H1 (cell line): ENCODE data around the gene ITGA11. TPM values are rescaled to one million over a fixed set of nuclear protein-coding genes. Genes with fewer than 3 reads are reported as not detected.

Experiments
- CTCF ChIA-PET: fragments of 300-600 bp; sonication (Branson Sonifier 250); formaldehyde crosslinking; loops from one replicate; lab custom pipeline; 2021; ENCODE audit not compliant: partially characterized antibody; lab: Charles Lee
- POLR2A ChIA-PET: fragments of 300-600 bp; sonication (Branson Sonifier 250); formaldehyde crosslinking; loops from one replicate; lab custom pipeline; 2021; ENCODE audit warnings: inconsistent platforms; ENCODE audit not compliant: partially characterized antibody; lab: Charles Lee
- DNase-seq, 2 experiments: peaks; one replicate each; pipeline versions ENCODE4 v3.0.0 to v3.0.0-alpha.2; 2010 to 2022; ENCODE audit warnings: low spot score in 2 of 2, low read depth in 1 of 2, mixed read lengths in 1 of 2
- FAIRE-seq: peaks from 2 replicates; lab custom pipeline; 2011; peaks lifted over from hg19 to GRCh38; lab: Jason Lieb, UNC
- H2AFZ ChIP-seq: 2 replicates; pipeline ENCODE4 v1.8.1; 2012; ENCODE audit warnings: low read length, inconsistent platforms
- H2AK5ac ChIP-seq: 2 replicates; pipeline ENCODE4 v1.6.1; 2013; ENCODE audit warnings: low read depth, low read length
- H2BK120ac ChIP-seq: replicated peaks from 2 replicates; pipeline ENCODE3; 2013; ENCODE audit warnings: low read depth, low read length, inconsistent platforms
- H2BK12ac ChIP-seq: 2 replicates; pipeline ENCODE4 v1.6.1; 2013; ENCODE audit warnings: low read depth, low read length
- H2BK15ac ChIP-seq: 2 replicates; pipeline ENCODE4 v1.6.1; 2013; ENCODE audit warnings: low read length
- H2BK20ac ChIP-seq: 2 replicates; pipeline ENCODE4 v1.6.1; 2013; ENCODE audit warnings: low read length
- H2BK5ac ChIP-seq: 2 replicates; pipeline ENCODE4 v1.6.1; 2013; ENCODE audit warnings: low read depth, low read length
- H3K14ac ChIP-seq: 2 replicates; pipeline ENCODE4 v1.6.1; 2013; ENCODE audit warnings: inconsistent platforms; ENCODE audit not compliant: insufficient read length
- H3K18ac ChIP-seq: 2 replicates; pipeline ENCODE4 v1.6.1; 2013; ENCODE audit warnings: low read length; ENCODE audit errors: extremely low read depth
- H3K23ac ChIP-seq: 2 replicates; pipeline ENCODE4 v1.6.1; 2013; ENCODE audit warnings: inconsistent platforms; ENCODE audit not compliant: insufficient read length
- H3K23me2 ChIP-seq: 2 replicates; pipeline ENCODE4 v1.6.1; 2013; ENCODE audit warnings: low read depth, low read length
- H3K27ac ChIP-seq: 2 replicates; pipeline ENCODE4 v1.6.1; 2011; ENCODE audit warnings: low read depth, low read length, inconsistent platforms
- H3K27me3 ChIP-seq, 4 experiments: replicated peaks in 1 of 4; 1 replicate in 1 of 4; 2 replicates in 3 of 4; pipeline versions ENCODE4 v1.6.1 to v1.8.1; 2011 to 2013; ENCODE audit warnings: low read length in 3 of 4, mild to moderate bottlenecking in 3 of 4, inconsistent platforms in 2 of 4, mixed read lengths in 2 of 4, moderate library complexity in 1 of 4; ENCODE audit not compliant: control insufficient read depth in 3 of 4, insufficient read depth in 3 of 4; ENCODE audit errors: extremely low read depth in 1 of 4
- H3K36me3 ChIP-seq, 4 experiments: 2 replicates each; pipeline versions ENCODE4 v1.6.1 to v1.8.1; 2011 to 2013; ENCODE audit warnings: mild to moderate bottlenecking in 4 of 4, low read length in 3 of 4, moderate library complexity in 2 of 4, control low read depth in 1 of 4, inconsistent platforms in 1 of 4; ENCODE audit not compliant: insufficient read depth in 4 of 4, control insufficient read depth in 2 of 4
- H3K4ac ChIP-seq: replicated peaks from 2 replicates; pipeline ENCODE3; 2013; ENCODE audit warnings: low read length, low read depth, mixed read lengths, inconsistent platforms; ENCODE audit not compliant: insufficient read length
- H3K4me1 ChIP-seq, 4 experiments: replicated peaks in 1 of 4; 1 replicate in 1 of 4; 2 replicates in 3 of 4; pipeline versions ENCODE4 v1.6.1 to v1.8.1; 2011 to 2013; ENCODE audit warnings: low read length in 3 of 4, inconsistent platforms in 2 of 4, mixed read lengths in 1 of 4; ENCODE audit not compliant: insufficient read depth in 4 of 4, control insufficient read depth in 3 of 4
- H3K4me2 ChIP-seq, 2 experiments: 2 replicates each; pipeline versions ENCODE4 v1.6.1 to v1.8.1; 2011 to 2013; ENCODE audit warnings: low read depth in 2 of 2, low read length in 2 of 2, control low read depth in 1 of 2, inconsistent platforms in 1 of 2, mild to moderate bottlenecking in 1 of 2; ENCODE audit not compliant: insufficient read depth in 1 of 2
- H3K4me3 ChIP-seq, 4 experiments: fragments of 200-600, 300-600 bp in 1 of 4; sonication (generic), shearing (Covaris generic), sonication (Bioruptor Twin) in 1 of 4; 2 replicates each; pipeline versions ENCODE4 v1.5.1 to v1.8.1; 2011 to 2016; ENCODE audit warnings: low read length in 4 of 4, low read depth in 3 of 4, control low read depth in 2 of 4, inconsistent platforms in 2 of 4, mild to moderate bottlenecking in 2 of 4, mixed read lengths in 1 of 4, moderate library complexity in 1 of 4; ENCODE audit not compliant: insufficient read depth in 2 of 4; ENCODE audit errors: extremely low read depth in 1 of 4
- H3K56ac ChIP-seq: replicated peaks from 2 replicates; pipeline ENCODE3; 2013; ENCODE audit warnings: low read depth, mild to moderate bottlenecking, mixed read lengths, low read length, inconsistent platforms; ENCODE audit not compliant: insufficient read length
- H3K79me1 ChIP-seq: 2 replicates; pipeline ENCODE4 v1.6.1; 2013; ENCODE audit warnings: low read depth, low read length, control low read depth
- H3K79me2 ChIP-seq, 2 experiments: 2 replicates each; pipeline versions ENCODE4 v1.6.1 to v1.8.1; 2012 to 2013; ENCODE audit warnings: low read length in 2 of 2, mild to moderate bottlenecking in 2 of 2, inconsistent platforms in 1 of 2; ENCODE audit not compliant: insufficient read depth in 2 of 2, control insufficient read depth in 1 of 2
- H3K9ac ChIP-seq, 4 experiments: replicated peaks in 1 of 4; 1 replicate in 1 of 4; 2 replicates in 3 of 4; pipeline versions ENCODE4 v1.6.1 to v1.8.1; 2011 to 2013; ENCODE audit warnings: low read depth in 3 of 4, low read length in 3 of 4, control low read depth in 2 of 4, mild to moderate bottlenecking in 2 of 4, moderate library complexity in 2 of 4, inconsistent platforms in 1 of 4; ENCODE audit errors: extremely low read depth in 1 of 4
- H3K9me3 ChIP-seq, 2 experiments: 2 replicates each; pipeline versions ENCODE4 v1.6.1 to v1.8.1; 2012 to 2013; ENCODE audit warnings: mild to moderate bottlenecking in 2 of 2, moderate library complexity in 2 of 2, control low read depth in 1 of 2, inconsistent platforms in 1 of 2, low read depth in 1 of 2, low read length in 1 of 2, mixed read lengths in 1 of 2; ENCODE audit not compliant: insufficient read depth in 2 of 2
- H4K20me1 ChIP-seq, 2 experiments: replicated peaks in 1 of 2; 2 replicates each; pipeline versions ENCODE3 to v1.8.1; 2011 to 2013; ENCODE audit warnings: inconsistent platforms in 2 of 2, low read length in 2 of 2, mild to moderate bottlenecking in 1 of 2; ENCODE audit not compliant: insufficient read depth in 2 of 2, control insufficient read depth in 1 of 2
- H4K5ac ChIP-seq: 2 replicates; pipeline ENCODE4 v1.6.1; 2013; ENCODE audit warnings: low read length, low read depth, mixed read lengths, inconsistent platforms; ENCODE audit not compliant: insufficient read length
- H4K8ac ChIP-seq: 2 replicates; pipeline ENCODE4 v1.8.0; 2013; ENCODE audit warnings: mild to moderate bottlenecking, moderate library complexity, low read length, inconsistent platforms; ENCODE audit not compliant: insufficient read depth; ENCODE audit errors: extremely low read depth
- H4K91ac ChIP-seq: replicated peaks from 2 replicates; pipeline ENCODE3; 2013; ENCODE audit warnings: low read length, mixed read lengths, inconsistent platforms; ENCODE audit not compliant: insufficient read length
- CREB1 ChIP-seq: IDR thresholded peaks from 2 replicates; pipeline ENCODE4 v1.6.1; 2012; ENCODE audit warnings: inconsistent platforms
- CTBP2 ChIP-seq: IDR thresholded peaks from 2 replicates; pipeline ENCODE4 v1.7.0; 2011; ENCODE audit warnings: borderline replicate concordance, mild to moderate bottlenecking, moderate library complexity, mixed read lengths, low read length; ENCODE audit not compliant: insufficient read depth, insufficient read length
- EGR1 ChIP-seq: IDR thresholded peaks from 2 replicates; pipeline ENCODE4 v1.6.1; 2011; ENCODE audit warnings: low read depth, low read length, borderline replicate concordance
- EP300 ChIP-seq, 2 experiments: IDR thresholded peaks; 1 replicate in 1 of 2; 2 replicates in 1 of 2; pipeline ENCODE4 v1.6.1; 2011 to 2012; ENCODE audit warnings: low read depth in 2 of 2, low read length in 2 of 2, mild to moderate bottlenecking in 2 of 2, borderline replicate concordance in 1 of 2, inconsistent platforms in 1 of 2, moderate library complexity in 1 of 2
- HDAC6 ChIP-seq: IDR thresholded peaks from one replicate; pipeline ENCODE4 v1.7.1; 2012; ENCODE audit warnings: low read depth, mild to moderate bottlenecking, inconsistent platforms, low read length, moderate library complexity
- KDM5A ChIP-seq: fragments of 200-600 bp; IDR thresholded peaks from 2 replicates; pipeline ENCODE4 v1.7.1; 2012; ENCODE audit warnings: mild to moderate bottlenecking, low read length, inconsistent platforms, mixed read lengths
- NRF1 ChIP-seq: IDR thresholded peaks from 2 replicates; pipeline ENCODE4 v1.6.1; 2011; ENCODE audit warnings: mild to moderate bottlenecking, low read depth, low read length, improper control_type of control experiment
- POLR2AphosphoS5 ChIP-seq: IDR thresholded peaks from 2 replicates; pipeline ENCODE4 v1.6.1; 2011; ENCODE audit warnings: low read depth, low read length
- SIX5 ChIP-seq: IDR thresholded peaks from 2 replicates; pipeline ENCODE4 v1.6.1; 2011; ENCODE audit warnings: mild to moderate bottlenecking, low read depth, low read length
- WGBS, 2 experiments: shearing (Covaris generic) in 1 of 2; methylation state at CpG; one replicate each; pipeline versions ENCODE4 v1.1.6 to v1.1.7; 2013 to 2015; ENCODE audit warnings: low lambda C conversion rate in 2 of 2, mixed read lengths in 2 of 2, inconsistent platforms in 1 of 2, low coverage in 1 of 2, missing lambda C conversion rate in 1 of 2; ENCODE audit not compliant: insufficient replicate concordance in 2 of 2, insufficient coverage in 1 of 2, insufficient read length in 1 of 2; ENCODE audit errors: extremely low coverage in 1 of 2, missing lambda C conversion rate in 1 of 2; 5-methylcytosine and 5-hydroxymethylcytosine counted together
- polyA plus RNA-seq, 7 experiments: library from polyadenylated mRNA; depleted of rRNA in 3 of 7; stranded (reverse) in 5 of 7; unstranded in 2 of 7; fragments of >200 nt in 5 of 7; fragments of 200-250 nt in 2 of 7; gene quantifications; 1 replicate in 5 of 7; 2 replicates in 1 of 7; 4 replicates in 1 of 7; pipeline versions ENCODE4 v1.2.1 to v1.2.3, GENCODE V29; 2011 to 2013; ENCODE audit warnings: missing spikeins in 2 of 7, mixed read lengths in 2 of 7
- total RNA-seq: library from RNA; stranded (reverse); fragmentation: NEBNext Ultra II Directional; extraction: Animal tissue kit (Norgen Biotek cat#: 25700); gene quantifications from 2 replicates; pipeline ENCODE4 v1.2.1, GENCODE V29; 2021

Gene ITGA11
- total and polyA plus RNA-seq, 2 of the 8 experiments (the other 6 are each of a cell fraction or from before 2014, with no cell fraction given): 0.05 to 0.06 TPM

DNA sequence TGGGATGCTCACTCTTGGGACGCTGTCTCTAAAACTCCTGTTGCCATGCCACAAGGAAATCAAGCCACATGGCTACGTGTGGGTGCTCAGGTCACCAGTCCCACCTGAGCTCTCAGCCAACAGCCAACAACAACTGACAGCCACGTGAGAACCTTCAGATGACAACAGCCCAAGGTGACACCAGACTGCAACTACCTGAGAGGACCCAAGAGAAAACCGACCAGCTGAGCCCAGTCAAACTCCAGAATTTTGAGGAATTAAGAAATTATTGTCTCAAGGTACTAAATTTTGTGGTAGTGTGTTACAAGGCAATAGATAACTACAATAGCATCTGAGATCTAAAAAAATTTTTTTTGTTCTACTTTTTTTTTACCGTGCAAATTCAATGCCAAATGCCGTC is 75.2 kb downstream of the ITGA11 start:
- Histone ChIP-seq H3K79me2 (no peaks in the 10 kb centered on the region), H3K23me2 (no peaks in the 10 kb centered on the region; the same call in 1 of the 2 replicates), H2BK20ac (no peak overlapping the region), H3K9ac (no peak overlapping the region), H2BK12ac (no peak overlapping the region), H4K20me1 (no peaks in the 10 kb centered on the region), H3K18ac (no peak overlapping the region), H3K14ac (no peak overlapping the region), H3K4me1 (no peaks in the 10 kb centered on the region; a peak in 1 of 7 replicates), H4K91ac (no peak overlapping the region), H2AK5ac (no peak overlapping the region), H2AFZ (no peak overlapping the region), H4K8ac (no peak overlapping the region), H3K36me3 (no peaks in the 10 kb centered on the region), H3K23ac (no peak overlapping the region), H3K79me1 (no peaks in the 10 kb centered on the region), H2BK120ac (no peak overlapping the region), H2BK5ac (no peak overlapping the region), H3K4ac (no peak overlapping the region), H3K27ac (no peak overlapping the region), H4K5ac (no peak overlapping the region), H3K9me3 (peaks cover 6 to 9% of the 10 kb centered on the region in 2 experiments; a peak in 3 of 4 replicates), H2BK15ac (no peak overlapping the region), H3K27me3 (no peaks in the 10 kb centered on the region), H3K4me3 (no peak overlapping the region), H3K56ac (no peak overlapping the region), H3K4me2 (no peak overlapping the region)
- ChIA-PET CTCF (interaction anchor here (1.6 to 2.7 kb wide), 2 partner anchors 52 to 104 kb away, joined by 3 to 7 read pairs; no protein-coding TSS in a partner anchor), POLR2A (no interaction called here)
- WGBS, 2 experiments: 95% methylated on average over 6 of the region's 6 CpGs; no CpG with 5 or more reads in 1 of the 2 experiments
- DNase-seq: no peak
- TF ChIP-seq EGR1 (no peak), POLR2AphosphoS5 (no peak), CTBP2 (no peak), NRF1 (no peak), CREB1 (no peak), KDM5A (no peak), EP300 (IDR thresholded peaks at IDR 0.05; ENCODE audit: borderline replicate concordance in 1 of 2, low read depth in 2 of 2, low read length in 2 of 2) (no peak), SIX5 (no peak), HDAC6 (no peak)
- FAIRE-seq: no peak
